ENCODE measurements around the gene RIC8A. TPM values are rescaled to one million over a fixed set of nuclear protein-coding genes. Genes with fewer than 3 reads are reported as not detected.

The RIC8A gene
- total and polyA plus RNA-seq, 9 of the 15 experiments (the other 6 are each of a cell fraction or from before 2014, with no cell fraction given) = 10.7 to 108 (median 72.1) TPM

DNA sequence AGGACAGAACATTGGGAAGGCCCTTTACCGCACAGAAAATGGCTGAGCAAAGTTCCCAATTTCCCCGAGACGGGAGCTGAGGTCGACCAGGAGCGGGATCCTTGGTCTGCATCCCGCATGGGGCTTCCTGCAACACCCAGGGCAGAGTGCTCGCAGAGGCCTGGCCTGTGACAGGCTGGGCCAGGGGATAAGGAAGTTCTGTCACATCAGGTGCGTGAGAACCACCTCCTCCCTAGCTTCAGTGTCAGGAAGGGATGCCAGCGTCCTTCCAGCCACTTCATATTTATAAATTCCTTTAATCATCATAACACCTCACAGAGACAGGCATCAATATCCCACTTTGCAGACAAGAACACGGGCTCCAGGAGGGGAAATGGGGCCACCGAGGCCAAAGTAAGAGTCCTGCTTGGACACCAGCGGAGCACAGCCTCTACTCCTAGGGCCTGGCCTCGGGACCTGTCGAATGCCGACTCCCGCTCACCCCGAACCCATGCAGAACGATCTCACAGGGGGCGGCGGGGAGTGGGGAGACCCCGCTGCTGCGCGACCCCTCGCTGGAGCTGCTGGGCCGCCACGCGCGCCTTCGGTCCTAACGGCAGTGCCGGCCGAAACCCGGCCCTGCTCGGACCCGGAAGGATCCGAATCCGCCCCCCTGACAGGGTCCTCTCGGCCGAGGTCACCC lies 841 bp upstream of the RIC8A start:
- peaks cover 72% of the 10 kb centered on the region for H3K79me2 ChIP-seq (ENCODE audit: control insufficient read depth, insufficient read depth, low read length)
- intact Hi-C loops (cut with micrococcal nuclease) (loop anchor here (2.0 kb wide), 1 partner anchor 30 kb away; the partner anchor contains the start of genes PSMD13 and SIRT3), in situ Hi-C loops (cut with MboI) (no loop called here)
- H3K9me1 ChIP-seq (ENCODE audit: control insufficient read depth, insufficient read depth, low read length) = peaks cover 10% of the 10 kb centered on the region
- H3K27ac ChIP-seq (ENCODE audit: extremely low read depth, low read depth, low read length) = peak overlapping the region; percentile 93
- WGBS (ENCODE audit: insufficient coverage, low coverage, missing lambda C conversion rate) = under 1% methylated on average over 28 of the region's 39 CpGs
- H4K20me1 ChIP-seq (replicated peaks; ENCODE audit: control insufficient read depth, insufficient read depth, low read length) = peaks cover 44% of the 10 kb centered on the region
- H3K4me1 ChIP-seq (replicated peaks in 1 of 2; ENCODE audit: control insufficient read depth in 2 of 2, insufficient read depth in 2 of 2, low read length in 2 of 2) = peaks cover 35 to 55% of the 10 kb centered on the region in 2 experiments; a peak in 4 of 5 replicates
- FAIRE-seq = no peak
- no peaks in the 10 kb centered on the region for H3K9me3 ChIP-seq (replicated peaks; ENCODE audit: control insufficient read depth, insufficient read depth, low read depth, low read length)
- peaks cover 71% of the 10 kb centered on the region for H3K36me3 ChIP-seq (ENCODE audit: control insufficient read depth, insufficient read depth, low read length)
- H3K9ac ChIP-seq (ENCODE audit: insufficient read depth in 1 of 2, low read depth in 2 of 2, low read length in 2 of 2) = peak overlapping the region; percentile 97 to 98
- no peaks in the 10 kb centered on the region; a peak in 1 of 5 replicates for H3K27me3 ChIP-seq (ENCODE audit: control insufficient read depth in 2 of 2, insufficient read depth in 2 of 2, low read length in 2 of 2)
- peak overlapping the region; percentile 96 for H3K4me3 ChIP-seq
- peak overlapping the region; percentile 92 for H3K4me2 ChIP-seq (ENCODE audit: insufficient read depth, low read length)
- peak; percentile 37 to 50 (median 44) for DNase-seq (ENCODE audit: extremely low read depth in 1 of 4, low spot score in 3 of 4)
- BruUV-seq (replicated peaks) = TSS peak; percentile 39
- ChIA-PET POLR2A (interaction anchor here (0.6 to 3.1 kb wide), 29 partner anchors 9 to 305 kb away, joined by 3 to 63 read pairs (median 4); no protein-coding TSS in a partner anchor), CTCF (ENCODE audit: low intra/inter-chr PET ratio) (no interaction called here)
- no peak overlapping the region for H2AFZ ChIP-seq (ENCODE audit: low read depth, low read length)
- ATAC-seq = peak; percentile 2
- TF ChIP-seq ZBTB7A (IDR thresholded peaks at IDR 0.05; ENCODE audit: borderline replicate concordance, control insufficient read depth, low read depth, low read length) = peak; percentile 29; the same call in 1 of the 2 replicates
- TF ChIP-seq NRF1 (conservative IDR thresholded peaks at IDR 0.05 in 1 of 2, IDR thresholded peaks at IDR 0.05 in 1 of 2) = no peak
- TF ChIP-seq CHD1 (IDR thresholded peaks at IDR 0.05; ENCODE audit: low read length) = peak; percentile 83
- no peak for TF ChIP-seq TAL1 (IDR thresholded peaks at IDR 0.05)
- no peak for TF ChIP-seq TAF9B (IDR thresholded peaks at IDR 0.05; ENCODE audit: partially characterized antibody)
- no peak for TF ChIP-seq ZNF668 (CRISPR knock-in tag; IDR thresholded peaks at IDR 0.05)
- TF ChIP-seq HSF4 (CRISPR knock-in tag; IDR thresholded peaks at IDR 0.05; ENCODE audit: borderline replicate concordance) = no peak
- no peak for TF ChIP-seq IFI16 (CRISPR knock-in tag; IDR thresholded peaks at IDR 0.05)
- TF ChIP-seq, protein P1, sequence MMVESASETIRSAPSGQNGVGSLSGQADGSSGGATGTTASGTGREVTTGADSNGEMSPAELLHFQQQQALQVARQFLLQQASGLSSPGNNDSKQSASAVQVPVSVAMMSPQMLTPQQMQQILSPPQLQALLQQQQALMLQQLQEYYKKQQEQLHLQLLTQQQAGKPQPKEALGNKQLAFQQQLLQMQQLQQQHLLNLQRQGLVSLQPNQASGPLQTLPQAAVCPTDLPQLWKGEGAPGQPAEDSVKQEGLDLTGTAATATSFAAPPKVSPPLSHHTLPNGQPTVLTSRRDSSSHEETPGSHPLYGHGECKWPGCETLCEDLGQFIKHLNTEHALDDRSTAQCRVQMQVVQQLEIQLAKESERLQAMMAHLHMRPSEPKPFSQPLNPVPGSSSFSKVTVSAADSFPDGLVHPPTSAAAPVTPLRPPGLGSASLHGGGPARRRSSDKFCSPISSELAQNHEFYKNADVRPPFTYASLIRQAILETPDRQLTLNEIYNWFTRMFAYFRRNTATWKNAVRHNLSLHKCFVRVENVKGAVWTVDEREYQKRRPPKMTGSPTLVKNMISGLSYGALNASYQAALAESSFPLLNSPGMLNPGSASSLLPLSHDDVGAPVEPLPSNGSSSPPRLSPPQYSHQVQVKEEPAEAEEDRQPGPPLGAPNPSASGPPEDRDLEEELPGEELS (CRISPR knock-in tag; IDR thresholded peaks at IDR 0.05; ENCODE audit: borderline replicate concordance) = 0 out of 2 replicates have a peak, but pooled peaks have one; percentile 24
- TF ChIP-seq, protein P2, sequence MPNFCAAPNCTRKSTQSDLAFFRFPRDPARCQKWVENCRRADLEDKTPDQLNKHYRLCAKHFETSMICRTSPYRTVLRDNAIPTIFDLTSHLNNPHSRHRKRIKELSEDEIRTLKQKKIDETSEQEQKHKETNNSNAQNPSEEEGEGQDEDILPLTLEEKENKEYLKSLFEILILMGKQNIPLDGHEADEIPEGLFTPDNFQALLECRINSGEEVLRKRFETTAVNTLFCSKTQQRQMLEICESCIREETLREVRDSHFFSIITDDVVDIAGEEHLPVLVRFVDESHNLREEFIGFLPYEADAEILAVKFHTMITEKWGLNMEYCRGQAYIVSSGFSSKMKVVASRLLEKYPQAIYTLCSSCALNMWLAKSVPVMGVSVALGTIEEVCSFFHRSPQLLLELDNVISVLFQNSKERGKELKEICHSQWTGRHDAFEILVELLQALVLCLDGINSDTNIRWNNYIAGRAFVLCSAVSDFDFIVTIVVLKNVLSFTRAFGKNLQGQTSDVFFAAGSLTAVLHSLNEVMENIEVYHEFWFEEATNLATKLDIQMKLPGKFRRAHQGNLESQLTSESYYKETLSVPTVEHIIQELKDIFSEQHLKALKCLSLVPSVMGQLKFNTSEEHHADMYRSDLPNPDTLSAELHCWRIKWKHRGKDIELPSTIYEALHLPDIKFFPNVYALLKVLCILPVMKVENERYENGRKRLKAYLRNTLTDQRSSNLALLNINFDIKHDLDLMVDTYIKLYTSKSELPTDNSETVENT (CRISPR knock-in tag; IDR thresholded peaks at IDR 0.05) = 0 out of 2 replicates have a peak, but pooled peaks have one; percentile 10
- no peak for TF ChIP-seq GABPB2 (CRISPR knock-in tag; conservative IDR thresholded peaks at IDR 0.05)
- TF ChIP-seq ZNF224 (CRISPR knock-in tag; IDR thresholded peaks at IDR 0.05) = 0 out of 2 replicates have a peak, but pooled peaks have one; percentile 57
- TF ChIP-seq TEAD1 (CRISPR knock-in tag; IDR thresholded peaks at IDR 0.05) = no peak
